GM12872 (cell line): ENCODE measurements around the gene PRSS23.

Experiments used
- CTCF ChIP-seq: IDR thresholded peaks from 3 replicates; pipeline ENCODE4 v1.5.1; 2011; ENCODE audit warnings: low read depth, mild to moderate bottlenecking, low read length, moderate library complexity; ENCODE audit not compliant: insufficient read depth

PRSS23 gene

DNA sequence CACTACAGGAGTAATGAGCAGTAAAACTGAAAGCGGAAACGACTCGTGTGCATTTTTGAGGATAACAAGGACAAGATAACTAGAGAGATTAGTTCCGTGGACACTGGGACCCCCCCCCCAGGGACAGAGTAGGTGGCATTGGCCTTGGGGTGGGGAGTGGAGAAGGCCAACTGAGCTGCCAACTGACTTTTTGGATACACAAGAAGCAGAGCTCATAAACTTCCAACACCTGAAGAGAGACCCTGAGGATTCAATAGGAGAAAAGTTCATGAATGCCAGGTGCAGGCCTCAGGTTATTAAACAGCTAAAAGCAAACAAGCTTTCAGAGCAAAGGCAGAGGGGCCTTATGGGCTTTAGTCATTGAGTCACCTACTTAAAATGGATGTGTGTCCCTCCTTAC, 17.6 kb upstream of the PRSS23 start:
- TF ChIP-seq CTCF: no peak

DNA sequence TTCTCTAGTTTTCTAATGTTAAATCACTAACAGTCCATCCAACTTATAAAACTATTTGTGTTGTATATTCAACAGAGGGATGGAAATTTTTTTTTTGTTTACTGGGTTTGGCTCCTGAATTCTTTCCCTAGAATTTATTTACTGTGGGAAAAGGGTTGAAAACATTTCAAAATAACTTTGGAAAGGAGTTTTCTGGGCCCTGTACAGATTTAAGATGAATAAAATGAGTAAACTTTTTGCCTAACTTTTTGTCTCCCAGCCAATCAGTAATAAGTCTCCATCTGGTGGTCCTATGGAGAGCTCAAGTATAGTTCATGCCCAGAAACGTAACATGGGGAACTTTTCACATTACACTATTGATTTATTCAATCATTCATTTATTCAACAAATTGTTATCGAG, 16.7 kb upstream of the PRSS23 start:
- TF ChIP-seq CTCF: no peak

GRCh38 chr11:86784241-86784681, 16.1 kb upstream of the PRSS23 start:
- TF ChIP-seq CTCF: no peak

DNA sequence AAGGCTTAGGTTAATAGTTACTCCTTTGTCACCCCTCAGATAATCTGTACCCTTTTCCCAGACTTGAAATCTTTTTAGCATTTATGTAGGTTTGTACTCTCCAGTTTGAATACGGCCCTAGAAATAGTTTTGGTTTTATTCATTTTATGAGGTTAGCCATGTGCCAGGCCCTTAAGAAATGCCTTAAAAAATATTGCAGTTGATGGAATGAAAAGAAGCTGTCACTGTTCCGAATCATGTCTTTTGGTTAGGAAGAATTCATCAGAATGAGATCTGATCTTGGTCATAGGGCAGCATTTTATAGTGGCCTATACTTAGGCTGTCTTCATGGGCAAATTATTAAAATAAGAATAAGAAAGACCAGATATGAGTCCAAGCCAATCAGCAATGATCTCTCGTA, 14.8 kb upstream of the PRSS23 start:
- TF ChIP-seq CTCF: no peak

- no peak for TF ChIP-seq CTCF
Measured at GRCh38 chr11:86787018-86787536, 13.3 kb upstream of the PRSS23 start.

DNA sequence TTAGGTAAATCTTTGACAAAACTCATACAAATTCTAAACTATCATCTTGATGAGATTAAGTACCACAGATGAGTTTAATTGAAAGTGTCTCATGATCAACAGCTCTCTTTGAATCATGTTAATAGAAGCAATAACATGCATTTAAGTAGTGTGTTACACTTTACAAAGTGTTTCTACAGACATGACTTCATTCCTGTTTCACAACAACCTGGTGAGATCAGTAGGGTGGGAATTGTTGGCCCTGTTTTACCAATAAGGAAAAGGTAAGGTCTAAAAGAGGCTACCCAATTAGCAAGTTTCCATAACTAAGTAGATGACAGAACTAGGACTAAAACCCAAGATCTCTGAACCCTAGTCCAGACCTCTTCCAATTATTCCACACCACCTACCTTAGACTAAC, 12.7 kb upstream of the PRSS23 start:
- TF ChIP-seq CTCF: no peak

DNA sequence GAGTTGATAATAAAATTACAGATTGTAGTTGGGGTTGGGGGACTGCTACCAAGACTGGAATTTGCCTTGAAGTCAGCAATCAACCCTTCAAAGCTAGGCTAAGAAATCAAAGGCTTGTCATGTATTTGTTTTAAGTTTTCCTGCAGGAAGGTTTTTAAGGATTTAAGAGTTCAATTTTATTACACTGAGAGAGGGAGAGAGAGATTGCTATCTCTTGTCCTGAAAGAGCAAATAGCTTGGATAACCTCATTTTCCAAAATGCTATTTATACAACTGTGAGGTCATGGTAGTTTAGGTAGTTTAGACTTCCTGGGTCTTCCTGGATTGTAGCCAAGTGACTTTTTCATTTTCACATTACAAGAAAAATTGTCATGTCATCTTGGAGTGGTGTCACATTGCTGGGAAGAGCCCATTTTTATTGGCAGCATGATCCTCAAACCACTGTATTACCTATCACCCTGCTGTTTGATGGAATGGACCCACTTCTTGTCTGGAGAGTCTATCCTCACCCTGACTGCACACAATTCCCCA, 10.1 kb upstream of the PRSS23 start:
- TF ChIP-seq CTCF: no peak
